Stimulated activated CD4-positive, alpha-beta T cell treated with anti-CD3 and anti-CD28 coated beads, Interleukin-12 subunit alpha, Interleukin-12 subunit beta, amount 100 ng/mL, for 4 hours (primary cell): Measurements from ENCODE around the gene CITED4.
A peak's percentile ranks its signal among the peaks of the same experiment; 100 is the strongest.

ENCODE experiments used
- DNase-seq: peaks from one replicate; pipeline ENCODE4 v3.0.0-alpha.2; 2020

The CITED4 gene

DNA sequence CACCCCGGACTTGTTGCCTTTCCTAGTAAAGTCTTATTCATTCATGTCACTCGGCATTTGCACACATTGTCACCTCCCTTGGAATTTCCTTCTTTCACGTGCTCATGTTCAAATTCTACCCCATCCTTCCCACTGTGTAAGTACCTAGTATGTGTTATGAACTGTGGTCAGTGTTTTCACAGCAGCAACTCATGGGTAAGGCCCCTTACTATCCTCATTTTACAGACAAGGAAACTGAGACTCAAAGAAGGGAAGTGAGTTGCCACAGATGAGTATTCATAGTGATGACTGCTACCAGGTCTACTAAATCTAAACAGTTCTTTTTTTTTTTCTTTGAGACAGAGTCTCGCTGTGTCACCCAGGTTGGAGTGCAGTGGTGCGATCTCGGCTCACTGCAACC lies 10.5 kb downstream of the CITED4 start:
- DNase-seq, result no peak

DNA sequence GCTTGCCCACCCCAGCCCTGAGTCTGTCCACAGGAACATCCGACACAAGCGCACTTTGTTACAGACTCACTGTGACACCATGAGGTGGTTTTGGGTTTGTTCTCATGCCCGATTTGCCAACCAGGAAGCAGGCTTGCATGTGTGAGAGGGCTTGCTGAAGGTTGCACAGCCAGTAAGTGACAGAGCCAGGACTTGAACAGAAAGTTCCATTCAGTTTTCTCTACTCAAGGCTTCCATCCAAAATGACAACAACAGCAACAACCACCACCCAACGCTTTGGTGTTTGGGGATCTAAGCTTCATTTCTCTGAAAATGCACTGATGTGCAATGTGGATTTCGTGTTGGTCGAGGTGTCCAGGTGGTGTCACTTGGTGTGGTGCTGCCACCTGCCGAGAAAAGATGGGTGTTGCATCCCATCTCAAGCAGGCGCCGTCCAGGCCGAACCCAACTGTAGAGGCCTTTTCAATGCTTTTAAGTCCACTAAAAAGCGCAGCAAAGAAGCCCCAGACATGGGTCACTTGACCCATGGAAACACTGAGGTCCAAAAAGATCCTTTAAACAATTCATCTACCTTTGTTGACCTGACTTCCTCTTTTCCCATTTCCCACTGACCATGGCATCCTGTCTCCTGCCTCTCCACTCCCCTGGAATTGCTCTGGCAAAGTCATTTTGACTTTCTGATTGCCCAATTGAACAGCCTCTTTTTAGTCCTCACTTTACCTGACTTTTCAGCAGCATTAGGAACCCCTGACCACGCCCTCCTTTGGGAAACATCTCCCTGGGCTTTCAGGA lies 12.2 kb downstream of the CITED4 start:
- DNase-seq, result peak; percentile 73

DNA sequence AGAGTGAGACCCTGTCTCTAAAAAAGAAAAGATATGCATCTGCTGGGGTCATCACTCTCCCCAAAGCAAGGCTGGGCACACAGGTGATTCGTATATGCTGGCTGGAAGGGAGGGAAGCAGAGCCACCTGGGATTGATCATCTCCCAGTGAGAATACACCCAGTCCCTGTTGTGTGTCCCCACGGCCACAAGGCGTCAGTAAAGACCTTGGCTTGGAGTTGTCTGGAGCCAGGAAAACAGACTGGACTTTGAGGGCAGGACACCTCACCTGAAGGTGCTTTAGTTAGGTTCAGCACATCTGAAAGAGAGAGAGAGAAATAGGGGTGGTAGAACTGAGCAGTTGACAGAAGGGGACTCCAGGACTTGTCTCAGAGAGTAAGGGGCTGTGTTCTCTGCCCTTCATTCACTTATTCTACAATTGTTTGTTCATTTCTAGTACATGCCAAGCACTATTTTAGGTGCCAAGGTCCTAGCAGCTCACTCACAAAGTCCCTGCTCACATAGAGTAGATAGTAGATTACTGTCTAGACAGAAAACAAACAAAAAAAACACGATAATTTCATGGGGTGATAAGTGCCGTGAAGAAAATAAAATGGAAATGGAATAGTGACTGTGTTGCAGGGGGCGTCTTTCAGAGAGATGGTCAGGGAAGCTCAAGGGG lies 13.5 kb downstream of the CITED4 start:
- DNase-seq, result no peak

DNA sequence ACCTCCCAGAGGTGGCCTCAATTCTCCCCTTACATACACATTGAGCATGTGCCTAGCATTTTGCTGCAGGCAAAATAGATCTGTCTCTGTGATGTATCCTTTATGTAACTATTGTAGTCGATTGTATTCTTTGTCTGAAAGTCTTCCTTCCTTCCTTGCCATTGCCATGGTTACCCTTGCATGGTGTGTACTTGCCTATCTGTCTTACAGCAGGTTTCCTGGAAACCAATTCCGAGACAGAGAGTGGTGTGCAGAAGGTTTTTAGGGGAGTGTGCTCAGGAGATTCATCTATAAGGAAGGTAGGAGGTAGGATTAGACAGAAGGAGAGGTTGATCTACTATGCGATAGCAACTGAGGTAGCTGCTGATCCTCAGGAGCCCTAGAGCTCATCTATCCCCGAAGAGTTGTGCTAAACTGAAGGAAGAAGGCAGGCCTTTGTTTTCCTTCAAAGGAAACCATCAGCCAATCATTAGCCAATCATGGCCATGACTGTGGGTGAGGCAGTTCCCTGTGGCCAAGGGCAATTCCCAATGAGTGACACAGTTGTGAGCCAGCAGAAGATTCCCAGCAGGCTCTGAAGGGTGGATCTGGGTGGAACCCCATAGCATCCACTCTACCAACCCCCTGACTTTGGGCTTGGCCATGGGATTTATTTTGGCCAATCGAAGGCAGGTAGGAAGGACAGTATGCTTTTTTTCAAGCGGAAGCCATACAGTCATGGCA lies 15.0 kb downstream of the CITED4 start:
- DNase-seq, result no peak

DNA sequence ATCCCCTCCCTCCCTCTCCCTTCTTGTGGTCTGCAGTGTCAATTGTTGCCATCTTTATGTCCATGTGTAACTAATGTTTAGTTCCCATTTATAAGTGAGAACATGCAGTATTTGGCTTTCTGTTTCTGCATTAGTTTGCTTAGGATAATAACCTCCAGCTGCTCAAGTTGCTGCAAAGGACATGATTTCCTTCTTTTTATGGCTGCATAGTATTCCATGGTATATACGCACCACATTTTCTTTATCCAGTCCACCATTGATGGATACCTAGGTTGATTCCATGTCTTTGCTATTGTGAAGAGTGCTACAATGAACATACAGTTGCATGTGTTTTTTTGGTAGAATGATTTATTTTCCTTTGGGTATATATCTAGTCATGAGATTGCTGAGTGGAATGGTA lies 16.3 kb downstream of the CITED4 start:
- DNase-seq, result no peak

DNA sequence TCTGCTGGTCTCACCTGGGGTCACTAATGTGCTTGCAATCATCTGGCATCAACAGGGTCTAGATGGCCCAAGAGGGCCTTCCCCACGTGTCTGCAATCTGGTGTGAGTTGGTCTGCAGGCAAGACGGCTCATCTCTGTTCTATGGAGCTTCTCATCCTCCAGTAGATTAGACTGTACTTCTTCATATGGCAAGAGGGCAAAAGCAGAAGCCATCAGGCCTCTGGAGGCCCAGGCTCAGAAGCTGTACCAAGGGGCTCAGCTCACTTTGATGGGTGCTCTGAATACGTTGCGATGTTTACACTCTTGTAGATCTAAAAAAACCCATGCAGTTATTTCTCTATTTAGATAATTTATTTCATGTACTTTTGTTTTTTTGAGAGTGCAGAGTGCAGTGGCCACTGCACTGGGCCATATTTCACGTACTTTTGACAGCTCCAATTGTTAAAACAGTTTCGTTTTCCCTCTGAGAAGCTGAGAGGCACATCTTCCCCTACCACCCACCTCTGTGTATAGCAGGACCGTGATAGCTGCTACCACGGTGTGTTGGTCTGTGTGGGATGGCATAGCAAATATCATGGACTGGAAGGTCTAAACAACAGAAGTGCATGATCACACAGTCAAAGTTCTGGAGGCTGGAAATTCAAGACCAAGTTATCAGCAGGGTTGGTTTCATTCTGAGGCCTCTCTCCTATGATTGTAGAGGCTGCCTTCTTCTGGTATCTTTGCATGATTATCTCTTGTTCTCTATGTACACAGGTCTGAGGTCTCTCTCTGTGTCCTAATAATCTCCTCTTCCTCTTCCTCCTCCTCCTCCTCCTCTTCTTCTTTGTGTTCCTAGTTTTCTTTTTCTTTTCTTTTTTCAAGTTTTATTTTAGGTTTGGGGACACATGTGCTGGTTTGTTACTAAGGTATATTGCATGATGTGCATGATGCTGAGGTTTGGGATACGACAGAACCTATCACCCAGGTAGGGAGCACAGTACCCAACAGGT lies 17.0 kb downstream of the CITED4 start:
- no peak for DNase-seq

DNA sequence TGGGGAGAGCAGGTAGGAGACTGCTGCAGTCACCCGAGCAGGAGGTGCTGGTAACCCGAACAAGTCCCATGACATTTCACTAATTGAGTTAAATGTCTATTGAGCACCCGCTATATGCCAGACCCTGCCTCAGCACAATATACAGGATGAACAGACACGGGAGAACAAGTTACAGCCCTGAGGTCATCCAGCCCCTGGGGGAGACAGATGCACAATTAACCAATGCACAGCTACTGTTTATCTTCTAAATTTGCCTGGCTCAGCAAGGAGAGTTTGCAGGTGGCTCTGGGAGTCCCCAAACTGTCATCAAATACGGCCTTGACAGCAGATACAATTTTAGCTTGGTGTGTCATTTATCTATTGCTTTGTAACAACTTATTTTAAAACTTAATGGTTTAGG lies 18.1 kb downstream of the CITED4 start:
- DNase-seq, result no peak

DNA sequence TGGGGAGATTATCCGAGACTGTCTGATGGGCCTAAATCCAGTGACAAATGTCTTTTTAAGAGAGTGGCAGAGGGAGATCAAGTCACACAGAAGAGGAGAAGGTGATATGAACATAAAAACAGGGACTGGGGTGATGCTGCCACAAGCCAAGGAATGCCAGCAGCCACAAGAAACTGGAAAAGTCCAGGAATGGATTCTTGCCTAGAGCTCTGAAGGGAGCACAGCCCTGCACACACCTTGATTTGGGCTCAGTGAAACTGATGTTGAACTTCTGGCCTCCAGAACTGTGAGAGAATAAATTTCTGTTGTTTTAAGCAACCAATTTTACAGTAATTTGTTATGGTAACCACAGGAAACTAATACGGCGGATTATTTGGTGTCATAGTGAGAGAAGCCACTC lies 19.5 kb downstream of the CITED4 start:
- no peak for DNase-seq

DNA sequence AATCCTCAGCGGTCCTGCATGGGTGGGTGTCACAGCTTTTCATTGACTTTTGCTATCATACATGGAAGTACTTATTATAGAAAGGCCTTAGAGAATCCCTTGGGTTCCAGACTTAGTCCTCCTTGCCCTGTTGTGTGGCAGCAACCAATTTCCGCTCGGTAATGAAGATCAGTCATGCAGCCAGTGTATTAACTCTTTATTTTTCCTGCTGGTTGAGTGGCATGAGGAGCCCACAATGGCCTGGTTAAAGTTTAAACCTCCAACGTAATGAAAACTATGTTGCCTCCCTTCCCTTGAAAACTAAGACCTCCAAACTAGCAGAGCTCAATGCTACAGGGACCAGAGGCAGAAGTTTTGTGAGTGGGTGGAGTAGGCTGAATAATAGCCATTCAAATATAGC lies 20.0 kb downstream of the CITED4 start:
- DNase-seq, result no peak

DNA sequence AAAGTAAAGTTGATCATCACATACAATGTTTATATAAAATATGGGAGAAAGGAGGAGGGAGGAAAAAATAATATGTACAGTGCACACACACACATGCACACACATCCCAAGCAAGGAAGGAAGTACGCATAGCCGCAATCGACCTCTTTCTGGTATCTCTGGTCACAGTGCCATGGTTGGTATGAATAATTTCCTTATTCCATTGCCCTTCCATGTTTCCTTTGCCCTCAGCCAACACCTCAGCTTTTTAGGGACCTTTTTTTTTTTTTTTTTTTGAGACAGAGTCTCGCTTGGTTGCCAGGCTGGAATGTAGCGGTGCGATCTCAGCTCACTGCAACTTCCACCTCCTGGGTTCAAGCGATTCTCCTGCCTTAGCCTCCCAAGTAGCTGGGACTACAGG lies 20.6 kb downstream of the CITED4 start:
- no peak for DNase-seq

DNA sequence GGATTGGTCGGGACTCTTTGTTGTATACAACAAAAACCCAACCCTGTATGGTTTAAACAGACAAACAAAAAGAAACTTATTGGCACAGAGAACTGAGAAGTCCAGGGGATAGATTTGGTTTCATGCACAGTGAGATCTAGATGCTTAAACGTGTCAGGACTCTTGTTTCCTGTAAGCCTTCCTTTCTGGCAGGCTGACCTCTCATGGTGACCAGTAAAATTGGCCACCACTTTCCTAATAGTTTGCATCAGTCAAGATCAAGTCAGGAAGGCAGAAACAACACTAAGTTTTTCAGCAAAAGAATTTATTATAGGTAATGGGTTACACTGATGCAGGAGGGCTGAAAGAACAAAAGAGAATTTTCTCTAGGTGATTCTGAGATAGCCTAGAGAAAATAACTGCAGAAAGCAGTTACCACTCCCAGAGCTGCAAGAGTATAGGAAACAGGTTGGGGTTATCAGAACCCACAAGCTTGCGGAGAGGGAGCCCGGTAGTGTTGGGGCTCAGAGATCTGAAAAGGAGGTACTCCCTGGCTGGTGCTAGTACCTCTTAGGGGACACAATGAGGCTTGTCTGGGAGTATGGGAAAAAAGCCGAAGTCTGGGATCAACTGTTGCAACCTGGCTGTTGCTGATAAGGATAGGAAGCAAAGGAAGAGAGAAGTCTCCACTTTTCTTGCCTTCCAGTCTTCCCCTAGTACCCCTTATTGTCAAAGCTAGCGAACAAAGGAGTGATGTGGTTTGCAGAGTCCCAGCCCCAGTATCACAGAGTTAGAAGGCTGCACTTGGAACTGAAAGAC lies 21.4 kb downstream of the CITED4 start:
- no peak for DNase-seq

DNA sequence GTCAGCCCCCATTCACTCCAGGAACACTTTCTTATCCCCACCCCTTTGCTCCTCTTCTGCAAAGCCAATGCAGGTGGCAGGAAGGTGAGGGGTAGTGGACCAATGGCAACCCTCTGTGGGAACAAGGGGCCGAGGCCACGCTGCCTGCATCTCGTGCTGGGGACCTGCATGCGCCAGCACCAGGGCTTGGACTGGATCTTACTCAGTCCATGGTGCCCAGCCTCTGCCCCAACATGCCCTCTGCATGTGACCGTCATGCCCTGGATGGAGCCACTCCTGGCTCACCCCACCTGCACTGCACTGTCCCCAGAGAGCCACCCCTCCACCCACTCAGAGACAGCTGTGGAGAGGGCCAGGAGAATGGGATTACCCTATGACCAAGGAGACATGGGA lies 22.2 kb downstream of the CITED4 start:
- no peak for DNase-seq

DNA sequence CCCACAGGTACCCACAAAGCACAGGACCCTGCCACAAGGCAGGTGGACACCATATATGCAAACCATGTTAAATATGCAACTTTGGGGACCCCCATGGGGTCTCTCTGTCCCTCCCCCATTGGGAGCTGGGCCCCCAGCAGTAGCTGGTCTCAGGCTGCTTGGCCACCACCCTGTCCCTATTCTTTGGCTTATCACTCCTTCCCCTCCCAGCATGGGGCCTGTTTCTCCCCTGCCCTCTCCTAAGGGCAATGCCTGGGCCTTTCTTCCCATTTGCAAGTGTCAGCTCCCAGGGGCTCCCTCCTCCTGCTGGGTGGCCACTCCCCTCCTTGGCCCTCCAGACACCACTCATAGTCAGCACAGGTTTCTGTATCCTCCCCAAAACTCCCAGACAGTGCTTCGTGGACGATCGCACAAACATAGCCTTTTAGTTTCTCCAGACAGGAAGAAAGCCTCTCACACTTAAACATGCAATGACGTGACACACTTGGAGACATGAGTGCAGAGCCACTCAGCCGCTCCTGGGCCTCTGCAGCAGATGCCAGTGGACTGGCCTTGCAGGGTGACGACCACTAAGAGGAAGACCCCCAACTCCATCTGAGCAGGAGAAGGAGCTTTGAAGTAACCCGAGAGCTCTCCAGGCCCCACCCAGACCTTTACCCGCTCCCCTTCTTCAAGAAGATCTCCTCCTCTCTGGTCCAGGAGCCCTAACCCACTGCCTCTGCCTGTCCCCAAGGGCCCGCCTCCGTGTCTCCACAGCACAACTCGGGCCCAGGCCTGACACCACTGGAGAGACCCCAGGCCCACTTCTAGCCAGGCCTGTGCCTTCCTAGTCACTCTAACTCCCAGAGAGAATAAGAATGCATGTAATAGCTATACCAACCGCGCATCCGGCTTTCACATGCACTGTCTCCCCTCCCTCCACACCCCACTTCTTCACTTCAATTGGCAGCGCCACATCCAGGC lies 22.9 kb downstream of the CITED4 start:
- DNase-seq, result no peak

DNA sequence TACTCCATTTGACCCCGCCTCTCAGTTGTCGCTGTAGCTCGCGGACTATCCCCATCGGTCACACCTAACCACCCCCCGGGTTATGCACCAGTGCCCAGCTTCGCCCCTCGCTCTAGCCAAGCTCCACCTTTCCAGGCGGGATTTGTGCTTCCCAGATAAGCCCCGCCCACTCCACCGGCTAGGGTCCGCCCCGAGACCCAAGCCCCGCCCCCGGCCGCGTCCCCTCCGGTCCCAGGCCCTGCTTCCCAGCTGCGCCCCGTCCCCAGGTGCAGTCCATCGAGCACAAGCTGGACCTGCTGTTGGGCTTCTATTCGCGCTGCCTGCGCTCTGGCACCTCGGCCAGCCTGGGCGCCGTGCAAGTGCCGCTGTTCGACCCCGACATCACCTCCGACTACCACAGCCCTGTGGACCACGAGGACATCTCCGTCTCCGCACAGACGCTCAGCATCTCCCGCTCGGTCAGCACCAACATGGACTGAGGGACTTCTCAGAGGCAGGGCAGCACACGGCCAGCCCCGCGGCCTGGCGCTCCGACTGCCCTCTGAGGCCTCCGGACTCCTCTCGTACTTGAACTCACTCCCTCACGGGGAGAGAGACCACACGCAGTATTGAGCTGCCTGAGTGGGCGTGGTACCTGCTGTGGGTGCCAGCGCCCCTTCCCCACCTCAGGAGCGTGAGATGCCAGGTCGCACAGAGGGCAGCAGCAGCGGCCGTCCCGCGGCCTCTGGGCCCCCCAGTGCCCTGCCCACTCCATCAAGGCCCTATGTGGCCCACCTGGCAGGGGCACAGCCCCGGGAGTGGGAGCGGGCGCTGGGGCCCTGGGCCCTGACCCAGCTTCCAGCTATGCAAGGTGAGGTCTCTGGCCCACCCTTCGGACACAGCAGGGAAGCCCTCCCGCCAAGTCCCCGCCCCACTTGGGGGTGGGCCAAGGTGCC lies 23.9 kb downstream of the CITED4 start:
- no peak for DNase-seq

DNA sequence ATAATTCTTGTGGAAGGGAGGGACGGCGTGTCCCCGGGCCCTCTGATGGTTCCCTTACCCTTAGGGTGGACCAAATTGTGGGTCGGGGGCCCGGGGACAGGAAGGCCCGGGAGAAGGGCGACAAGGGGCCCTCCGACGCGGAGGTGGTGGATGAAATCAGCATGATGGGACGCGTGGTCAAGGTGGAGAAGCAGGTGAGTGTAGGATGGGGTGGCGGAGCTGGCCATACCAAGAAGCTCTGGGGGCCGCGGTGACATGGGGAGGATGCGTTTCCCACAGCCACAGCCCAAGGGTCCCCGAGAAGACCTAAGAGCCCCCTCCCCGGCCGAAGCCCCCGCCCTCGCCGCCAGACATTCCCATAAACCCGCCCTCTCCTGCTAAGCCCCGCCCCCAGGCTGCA lies 24.6 kb downstream of the CITED4 start:
- DNase-seq, result no peak

DNA sequence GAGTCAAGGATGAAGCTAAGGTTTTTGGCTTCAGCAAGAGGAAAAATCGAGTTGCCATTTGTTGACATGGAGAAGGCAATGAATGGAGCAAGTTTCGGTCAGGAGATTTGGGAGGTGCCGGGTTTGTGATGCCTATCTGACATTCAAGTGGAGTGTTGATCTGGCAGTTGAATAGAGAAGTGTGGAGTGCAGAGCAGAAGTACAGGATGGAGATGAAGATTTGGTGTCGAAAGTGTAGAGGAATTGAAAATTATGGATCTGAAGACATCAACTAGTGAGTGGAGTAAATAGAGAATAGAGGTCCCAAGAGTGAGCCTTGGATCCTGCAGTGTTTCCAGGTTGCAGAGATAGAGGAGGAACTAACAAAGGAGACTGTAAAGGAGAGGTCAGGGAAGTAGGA lies 25.9 kb downstream of the CITED4 start:
- no peak for DNase-seq

DNA sequence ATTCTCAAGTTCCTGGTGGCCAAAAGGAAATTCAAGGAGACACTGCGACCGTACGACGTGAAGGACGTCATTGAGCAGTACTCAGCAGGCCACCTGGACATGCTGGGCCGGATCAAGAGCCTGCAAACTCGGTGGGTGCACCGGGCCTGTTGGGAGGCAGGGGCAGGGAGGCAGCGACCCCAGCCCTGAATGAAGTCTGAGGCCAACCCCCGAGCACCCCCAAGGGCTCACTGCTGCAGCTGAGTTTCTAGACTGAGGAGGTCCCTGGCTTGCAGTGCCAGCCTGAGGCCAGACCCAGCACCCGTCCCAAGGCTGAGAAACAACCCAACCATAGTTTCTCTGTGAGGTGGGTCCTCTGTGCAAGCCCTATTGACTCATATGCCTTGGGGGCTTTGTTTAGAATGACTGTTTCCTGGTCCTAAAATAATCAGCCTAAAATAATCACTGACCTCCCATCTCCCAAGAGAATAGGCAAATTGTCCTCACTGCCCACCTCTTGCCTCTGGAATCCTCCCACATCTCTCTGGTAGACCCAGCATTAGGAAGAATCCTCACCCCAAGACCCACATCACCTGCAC lies 27.1 kb downstream of the CITED4 start:
- no peak for DNase-seq

DNA sequence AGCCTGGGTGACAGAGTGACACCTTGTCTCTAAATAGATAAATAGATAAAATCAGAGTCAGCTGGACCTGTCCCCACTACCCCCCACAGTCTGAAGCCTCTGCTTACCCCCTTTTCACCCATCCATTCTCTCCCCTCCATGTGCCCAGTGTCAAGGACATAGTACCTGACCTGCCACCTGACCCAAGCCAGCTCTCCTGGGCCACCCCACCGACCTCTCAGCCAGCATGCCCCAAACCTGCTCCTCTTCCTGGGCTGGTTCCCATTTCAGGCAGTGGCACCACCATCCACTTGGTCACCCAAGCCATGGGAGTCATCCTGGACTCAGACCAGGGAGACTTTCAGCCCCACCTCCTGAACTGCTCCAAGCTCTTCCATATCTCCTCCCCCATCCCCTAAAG lies 28.2 kb downstream of the CITED4 start:
- DNase-seq, result no peak
